Measurements from ENCODE around the gene ZNF878.
A peak's percentile ranks its signal among the peaks of the same experiment; 100 is the strongest.
"Not testable (repeated sequence)": the region's sequence is repeated elsewhere in the genome, so short reads cannot be mapped to it uniquely, and the experiment has no call there.

ZNF878 gene

GRCh38 chr19:12052497-12053169 lies at the start of gene ZNF878:
Gene ZNF878 (minus strand): TSS chr19:12052961. CDS start chr19:12052801, 160 bp downstream.
- DNase-seq, result peak in 54 of 56 donors; percentile 16 to 91 (median 71)

GRCh38 chr19:12098040-12098439 lies 45.3 kb upstream of the ZNF878 start:
- DNase-seq, result no peak

DNA sequence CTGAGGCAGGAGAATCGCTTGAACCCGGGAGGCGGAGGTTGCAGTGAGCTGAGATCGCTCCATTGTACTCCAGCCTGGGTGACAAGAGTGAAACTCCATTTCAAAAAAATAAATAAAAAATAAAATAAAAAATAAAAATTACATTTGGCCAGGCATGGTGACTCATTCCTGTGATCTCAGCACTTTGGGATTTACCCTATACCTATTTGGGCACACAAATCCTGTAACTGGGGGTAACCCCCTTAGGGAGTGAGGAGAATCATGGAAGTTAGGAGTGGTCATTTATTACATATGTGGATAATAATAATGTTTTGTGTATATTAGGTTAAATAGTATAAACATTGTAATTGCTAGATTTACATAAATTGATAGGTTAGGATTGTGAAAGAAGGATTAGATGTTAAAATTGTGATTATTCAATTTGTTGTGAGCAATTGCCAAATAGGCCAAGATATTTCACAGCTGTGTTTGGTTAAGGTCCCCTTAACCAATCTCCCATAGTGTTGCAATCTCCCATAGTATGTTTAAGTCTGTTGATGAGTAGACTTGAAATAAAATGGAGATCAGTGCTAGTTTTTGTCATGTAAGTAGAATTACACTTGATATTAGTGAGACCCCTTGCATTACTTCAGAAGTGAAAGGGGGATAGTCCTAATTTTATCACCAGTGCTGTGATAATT lies 42.5 kb upstream of the ZNF878 start:
- DNase-seq, result no peak

DNA sequence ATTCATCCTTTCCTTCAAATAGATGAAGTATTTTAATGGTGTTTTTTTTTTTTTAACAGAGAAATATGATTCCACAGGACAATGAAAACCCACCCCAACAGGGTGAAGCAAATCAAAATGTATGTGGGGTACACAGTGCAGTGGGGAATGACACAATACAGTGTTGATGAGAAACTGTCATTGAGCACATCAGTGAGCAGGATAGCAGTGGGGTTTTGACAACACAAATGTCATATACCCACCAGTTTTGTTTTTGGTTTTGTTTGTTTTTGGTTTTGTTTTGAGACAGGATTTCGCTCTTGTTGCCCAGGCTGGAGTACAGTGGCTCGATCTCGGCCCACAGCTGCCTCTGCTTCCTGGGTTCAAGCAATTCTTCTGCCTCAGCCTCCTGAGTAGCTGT lies 41.0 kb upstream of the ZNF878 start:
- DNase-seq, result no peak

GRCh38 chr19:12092956-12093355 lies 40.2 kb upstream of the ZNF878 start:
- no peak for DNase-seq

DNA sequence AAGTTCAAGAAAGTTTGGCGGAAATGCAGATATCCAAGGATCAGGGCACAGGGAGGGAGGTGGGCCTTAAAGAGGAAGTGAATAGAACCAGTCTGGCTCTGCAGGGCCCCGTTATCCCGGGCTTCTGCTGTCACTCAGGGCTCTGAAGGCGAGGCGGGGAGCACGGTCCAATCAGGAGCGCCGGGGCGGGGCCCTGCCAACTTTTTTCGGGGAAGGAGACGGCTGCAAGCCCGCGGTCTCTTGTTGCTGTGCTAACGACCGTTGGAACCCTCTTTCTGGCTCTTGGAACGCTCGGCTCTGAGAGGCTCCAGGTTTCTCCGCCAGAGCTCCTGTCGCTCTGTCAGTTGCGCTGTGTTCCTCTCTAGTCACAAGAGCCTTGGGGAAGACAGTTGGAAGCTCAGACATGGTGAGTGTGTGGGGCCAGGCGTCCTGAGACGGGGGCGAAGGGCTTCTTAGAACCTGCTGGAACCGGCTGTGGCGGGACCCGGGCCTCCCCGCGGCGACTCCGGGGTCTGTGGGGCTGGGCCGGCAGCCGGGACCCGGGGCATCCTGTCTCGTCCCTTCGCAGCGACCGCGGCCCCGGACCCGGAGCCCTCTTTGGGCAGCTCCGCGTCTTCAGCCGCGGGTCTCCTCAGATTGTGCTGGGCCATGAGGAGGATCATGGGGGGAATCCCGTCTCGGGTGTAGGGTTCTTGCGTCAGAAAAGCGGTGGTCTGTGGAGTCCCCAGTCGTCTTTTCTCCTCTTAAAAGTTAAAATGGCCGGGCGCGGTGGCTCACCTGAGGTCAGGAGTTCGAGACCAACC lies 39.5 kb upstream of the ZNF878 start:
- DNase-seq, result peak in 54 of 56 donors; percentile 5 to 83 (median 53)

DNA sequence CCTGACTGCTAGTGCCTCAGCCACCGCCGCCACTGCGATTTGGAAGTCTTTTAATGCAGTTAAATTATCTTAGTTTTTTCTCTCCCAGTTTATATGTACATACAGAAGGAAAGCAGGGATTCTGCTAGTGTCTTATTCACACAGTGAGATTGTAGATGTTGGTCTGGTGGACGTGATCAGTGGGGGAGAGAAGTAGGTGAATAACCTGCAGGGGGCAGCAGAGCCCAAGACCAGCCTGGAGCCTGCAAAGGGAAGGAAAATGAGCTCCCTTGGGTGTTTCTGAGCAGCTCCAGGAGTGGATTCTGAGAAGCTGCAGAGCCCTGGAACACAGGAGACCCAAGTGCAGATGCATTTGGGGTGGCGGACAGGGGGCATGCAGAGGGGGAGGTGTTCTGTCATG lies 38.0 kb upstream of the ZNF878 start:
- DNase-seq, result peak in 41 of 56 donors; percentile 0 to 73 (median 17)

DNA sequence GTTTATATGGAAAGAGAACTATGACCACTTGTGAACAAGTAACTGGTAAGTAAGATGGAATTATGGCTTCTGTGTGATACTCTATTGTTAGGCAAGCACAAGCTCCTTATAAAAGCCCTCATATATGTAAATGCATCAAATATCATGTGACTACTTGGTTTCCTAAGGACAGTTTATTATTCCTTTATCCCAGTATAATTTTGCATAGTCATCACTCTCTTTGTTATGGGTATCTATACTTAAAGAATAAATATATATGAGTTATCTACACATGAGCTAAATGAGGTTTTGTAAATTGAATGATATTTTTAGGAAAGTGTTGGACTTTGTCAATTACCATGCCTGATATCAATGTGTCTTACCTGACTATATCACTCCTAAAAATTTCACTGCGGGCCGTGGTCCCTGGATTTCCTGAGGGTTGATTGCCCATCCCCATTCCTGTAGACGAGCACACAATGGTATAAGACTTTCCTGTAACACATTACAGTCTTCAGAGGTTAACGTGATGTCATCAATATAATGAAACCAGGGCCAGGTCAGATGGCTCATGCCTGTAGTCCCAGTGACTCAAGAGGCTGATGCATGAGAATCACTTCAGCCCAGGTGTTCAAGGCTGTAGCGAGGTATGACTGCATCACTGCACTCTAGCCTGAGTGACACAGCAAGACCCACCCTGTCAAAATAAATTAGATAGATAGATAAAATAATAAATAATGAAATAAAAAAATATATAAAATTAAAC lies 32.5 kb upstream of the ZNF878 start:
- DNase-seq, result no peak

DNA sequence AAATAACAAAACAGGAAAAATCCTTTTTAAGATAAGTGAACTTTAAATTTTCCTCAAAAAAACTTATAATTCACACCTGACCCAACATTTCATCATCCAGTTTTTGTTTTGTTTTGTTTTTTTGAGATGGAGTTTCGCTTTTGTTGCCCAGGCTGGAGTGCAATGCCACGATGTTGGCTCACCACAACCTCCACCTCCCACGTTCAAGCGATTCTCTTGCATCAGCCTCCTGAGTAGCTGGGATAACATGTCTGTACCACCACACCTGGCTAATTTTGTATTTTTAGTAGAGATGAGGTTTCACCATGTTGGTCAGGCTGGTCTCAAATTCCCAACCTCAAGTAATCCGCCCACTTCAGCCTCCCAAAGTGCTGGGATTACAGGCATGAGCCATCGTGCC lies 30.6 kb upstream of the ZNF878 start:
- DNase-seq, result not testable (repeated sequence)

- no peak for DNase-seq
These were observed 24.6 kb upstream of the ZNF878 start for GRCh38 chr19:12077375-12077774.

- DNase-seq, result not testable (repeated sequence)
These were observed 23.6 kb upstream of the ZNF878 start for GRCh38 chr19:12076331-12076730.

DNA sequence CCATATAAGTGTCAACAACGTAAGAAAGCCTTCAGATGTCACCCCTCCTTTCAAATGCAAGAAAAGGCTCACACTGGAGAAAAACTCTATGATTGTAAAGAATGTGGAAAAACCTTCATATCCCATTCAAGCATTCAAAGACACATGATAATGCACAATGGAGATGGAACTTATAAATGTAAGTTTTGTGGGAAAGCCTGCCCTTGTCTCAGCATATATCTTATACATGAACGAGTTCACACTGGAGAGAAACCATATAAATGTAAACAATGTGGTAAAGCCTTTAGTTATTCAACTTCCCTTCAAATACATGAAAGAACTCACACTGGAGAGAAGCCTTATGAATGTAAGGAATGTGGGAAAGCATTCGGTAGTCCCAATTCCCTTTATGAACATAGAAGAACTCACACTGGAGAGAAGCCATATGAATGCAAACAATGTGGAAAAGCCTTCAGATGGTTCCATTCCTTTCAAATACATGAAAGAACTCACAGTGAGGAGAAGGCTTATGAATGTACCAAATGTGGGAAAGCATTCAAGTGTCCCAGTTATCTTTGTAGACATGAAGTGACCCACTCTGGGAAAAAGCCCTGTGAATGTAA lies 22.9 kb upstream of the ZNF878 start:
- no peak for DNase-seq

DNA sequence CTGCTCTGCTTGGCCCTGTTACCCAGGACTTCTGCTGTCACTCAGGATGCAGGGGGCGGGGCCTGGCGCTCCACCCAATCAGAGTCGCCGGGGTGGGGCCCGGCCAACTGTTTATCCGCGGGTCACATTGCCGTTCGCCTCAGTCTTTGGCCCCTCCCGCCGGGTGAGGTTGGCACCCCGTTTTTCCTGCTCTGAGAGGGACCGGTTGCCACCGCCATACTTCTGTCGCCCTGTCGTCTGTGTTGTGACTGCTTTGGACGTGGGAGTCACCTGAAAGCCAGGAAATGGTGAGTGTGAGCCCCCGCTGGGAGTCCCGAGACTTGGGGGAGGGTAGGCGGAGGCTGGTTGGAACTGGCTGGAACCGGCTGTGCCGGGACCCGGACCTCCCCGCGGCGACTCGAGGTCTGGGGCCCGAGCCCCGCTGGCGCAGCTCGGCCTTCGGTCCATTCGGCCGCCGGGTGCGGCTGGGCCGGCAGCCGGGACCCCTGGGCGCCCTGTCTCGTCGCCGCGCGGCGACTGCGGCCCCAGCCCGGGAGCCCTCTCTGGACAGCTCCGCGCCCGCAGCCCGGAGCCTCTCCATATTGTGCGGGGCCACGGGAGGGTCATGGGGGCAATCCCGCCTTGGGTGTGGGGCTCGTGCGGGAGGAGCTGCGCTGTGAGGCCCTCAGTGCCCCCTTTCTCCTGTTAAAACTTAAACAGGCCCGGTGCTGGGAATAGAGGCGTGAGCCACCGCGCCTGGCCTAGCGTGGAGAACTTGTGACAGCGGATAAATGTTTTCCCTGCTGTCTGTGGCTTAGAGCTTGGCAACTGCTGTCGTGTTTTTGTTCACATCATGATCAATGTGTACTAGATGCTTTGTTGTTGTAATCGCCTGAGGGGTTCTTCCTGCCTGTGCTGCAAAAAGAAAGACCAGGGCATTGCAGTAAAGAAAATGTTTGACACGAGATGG lies 12.1 kb upstream of the ZNF878 start, which contains the start of gene ZNF844:
Gene ZNF844, plus strand, starts transcription at position 142 of the 949 bp plus-strand sequence. Its CDS starts 143 bp downstream, at position 285.
- DNase-seq, result peak; percentile 75 to 99 (median 93)

DNA sequence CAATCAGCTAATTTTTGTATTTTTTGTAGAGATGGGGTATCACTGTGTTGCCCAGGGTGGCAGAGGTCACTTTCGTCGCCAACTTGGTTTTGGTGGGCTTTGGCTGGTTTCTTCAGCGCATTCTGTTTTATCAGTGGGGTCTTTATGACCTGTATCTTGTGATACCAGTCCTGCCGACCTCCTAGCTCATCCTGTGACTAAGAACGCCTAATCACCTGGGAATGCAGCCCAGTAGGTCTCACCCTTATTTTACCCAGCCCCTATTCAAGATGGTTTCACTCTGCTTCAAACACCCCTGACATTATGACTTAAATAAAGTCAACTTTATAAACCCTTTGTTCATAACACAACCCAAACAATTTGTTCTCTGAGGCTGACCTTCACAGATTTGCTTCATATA lies 3.0 kb upstream of the ZNF878 start:
- no peak for DNase-seq

DNA sequence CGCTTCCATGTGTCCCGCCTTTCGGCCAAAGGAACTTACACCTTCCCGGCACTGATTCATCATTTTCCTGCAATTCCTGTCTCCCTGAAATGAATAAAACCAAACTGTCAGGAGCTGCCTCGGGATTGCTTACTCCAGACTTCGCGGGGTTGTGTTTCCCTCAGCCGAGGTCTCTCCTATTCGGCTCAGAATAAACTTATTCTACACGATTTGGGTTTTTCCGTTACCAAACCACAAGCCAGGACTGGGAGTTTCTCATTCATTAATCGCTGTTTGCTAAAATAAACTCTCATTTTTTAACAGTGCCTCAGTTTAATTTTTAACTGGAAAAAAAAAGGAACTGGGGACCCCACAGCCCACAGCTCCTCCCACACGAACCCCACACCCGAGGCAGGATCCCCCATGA lies 667 bp downstream of the ZNF878 start:
- peak in 1 of 56 donors; percentile 10 for DNase-seq

DNA sequence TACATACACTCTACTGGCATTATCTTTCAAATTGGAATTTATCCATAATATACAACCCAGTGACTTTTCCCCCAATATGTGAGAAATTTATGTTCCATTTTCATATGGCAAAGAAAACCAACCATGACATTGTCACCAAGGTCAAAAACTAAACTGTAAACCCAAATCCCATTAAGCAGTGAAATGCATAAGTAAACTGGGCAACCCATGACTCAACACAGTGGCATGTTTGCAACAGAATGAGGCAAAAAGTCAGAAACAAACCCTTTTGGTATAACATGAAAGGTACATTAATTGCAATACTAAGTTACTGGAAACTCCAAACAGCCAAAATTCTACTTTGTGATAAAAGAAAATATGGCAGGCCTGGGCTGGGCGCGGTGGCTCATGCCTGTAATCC lies 4.9 kb downstream of the ZNF878 start:
- DNase-seq, result no peak

- no peak for DNase-seq
These were observed 8.9 kb downstream of the ZNF878 start for GRCh38 chr19:12043752-12044422.

DNA sequence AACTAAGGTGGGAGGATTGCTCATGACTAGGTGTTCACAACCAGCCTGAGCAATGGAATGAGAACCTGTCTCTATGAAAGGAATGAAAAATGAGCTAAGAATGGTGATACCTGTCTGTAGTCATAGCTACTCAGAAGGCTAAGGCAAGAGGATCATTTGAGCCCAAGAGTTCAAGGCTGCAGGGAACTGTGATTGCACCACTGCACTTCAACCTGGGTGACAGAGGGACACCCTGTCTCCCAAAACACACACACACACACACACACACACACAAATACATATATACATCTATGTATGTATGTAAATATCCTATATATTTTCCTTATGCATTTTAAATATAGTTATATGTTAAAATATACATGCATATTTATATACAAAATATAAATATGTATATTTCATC lies 9.9 kb downstream of the ZNF878 start:
- no peak for DNase-seq

Data from amygdala (tissue), 56 donors.